Femur (tissue), 1 donor: ENCODE measurements around the gene PI16.
A peak's percentile ranks its signal among the peaks of the same experiment; 100 is the strongest.

ENCODE experiments used
- DNase-seq: peaks from one replicate; pipeline ENCODE4 v3.0.0-alpha.2; 2017

Gene PI16

GRCh38 chr6:36954262-36954931, at the start of gene PI16:
PI16 (plus strand) TSS chr6:36954738; CDS start chr6:36954761, 23 bp downstream.
- DNase-seq: no peak

- DNase-seq: no peak
These were observed 49.6 kb upstream of the PI16 start for GRCh38 chr6:36904851-36905393.

- DNase-seq: no peak
These were observed 47.8 kb upstream of the PI16 start for GRCh38 chr6:36906539-36907325.

- no peak for DNase-seq
These were observed 46.8 kb upstream of the PI16 start for GRCh38 chr6:36907781-36908180.

GRCh38 chr6:36908747-36909146, 45.8 kb upstream of the PI16 start:
- DNase-seq: no peak

GRCh38 chr6:36912030-36912454, 42.5 kb upstream of the PI16 start:
- no peak for DNase-seq

- no peak for DNase-seq
These were observed 42.0 kb upstream of the PI16 start for GRCh38 chr6:36912586-36912985.

GRCh38 chr6:36913082-36913481, 41.5 kb upstream of the PI16 start:
- DNase-seq: no peak

- DNase-seq: no peak
These were observed 40.2 kb upstream of the PI16 start for GRCh38 chr6:36914227-36914794.

- DNase-seq: no peak
These were observed 38.9 kb upstream of the PI16 start for GRCh38 chr6:36915599-36915998.

GRCh38 chr6:36916126-36916525, 38.4 kb upstream of the PI16 start:
- DNase-seq: no peak

- peak; percentile 63 for DNase-seq
These were observed 36.9 kb upstream of the PI16 start for GRCh38 chr6:36917541-36918193.

- no peak for DNase-seq
These were observed 34.5 kb upstream of the PI16 start for GRCh38 chr6:36920049-36920448.

- no peak for DNase-seq
These were observed 34.0 kb upstream of the PI16 start for GRCh38 chr6:36920546-36920945.

GRCh38 chr6:36924131-36924530, 30.4 kb upstream of the PI16 start:
- DNase-seq: no peak

GRCh38 chr6:36924778-36925374, 29.7 kb upstream of the PI16 start:
- DNase-seq: no peak

- no peak for DNase-seq
These were observed 28.7 kb upstream of the PI16 start for GRCh38 chr6:36925809-36926208.

- DNase-seq: peak; percentile 36
These were observed 27.6 kb upstream of the PI16 start for GRCh38 chr6:36926708-36927513.

GRCh38 chr6:36927691-36928546, 26.6 kb upstream of the PI16 start:
- peak; percentile 43 for DNase-seq

- peak; percentile 65 for DNase-seq
These were observed 26.0 kb upstream of the PI16 start for GRCh38 chr6:36928547-36928918.

GRCh38 chr6:36929152-36929551, 25.4 kb upstream of the PI16 start:
- DNase-seq: no peak
